Epithelial cell of proximal tubule (primary cell): ENCODE data around the gene ASB4. TPM values are rescaled to one million over a fixed set of nuclear protein-coding genes. Genes with fewer than 3 reads are reported as not detected.
"Not testable (repeated sequence)": the region's sequence is repeated elsewhere in the genome, so short reads cannot be mapped to it uniquely, and the experiment has no call there.

ENCODE experiments used
- DNase-seq: peaks from one replicate; pipeline ENCODE4 v3.0.0-alpha.2; 2011; ENCODE audit warnings: low read depth
- H3K4me3 ChIP-seq: 2 replicates; pipeline ENCODE4 v1.5.1; 2011; ENCODE audit warnings: low read depth, mild to moderate bottlenecking, low read length
- total RNA-seq: library from RNA; depleted of rRNA; stranded (reverse); fragments of >200 nt; gene quantifications from 2 replicates; pipeline ENCODE4 v1.2.3, GENCODE V29; 2015
- TF ChIP-seq, protein P1 (sequence below): conservative IDR thresholded peaks from 2 replicates; pipeline ENCODE4 v1.5.1; 2012; ENCODE audit warnings: low read depth, mild to moderate bottlenecking, low read length

Gene ASB4
- total RNA-seq, 1 donor from 2014 or later: 0.17 TPM

DNA sequence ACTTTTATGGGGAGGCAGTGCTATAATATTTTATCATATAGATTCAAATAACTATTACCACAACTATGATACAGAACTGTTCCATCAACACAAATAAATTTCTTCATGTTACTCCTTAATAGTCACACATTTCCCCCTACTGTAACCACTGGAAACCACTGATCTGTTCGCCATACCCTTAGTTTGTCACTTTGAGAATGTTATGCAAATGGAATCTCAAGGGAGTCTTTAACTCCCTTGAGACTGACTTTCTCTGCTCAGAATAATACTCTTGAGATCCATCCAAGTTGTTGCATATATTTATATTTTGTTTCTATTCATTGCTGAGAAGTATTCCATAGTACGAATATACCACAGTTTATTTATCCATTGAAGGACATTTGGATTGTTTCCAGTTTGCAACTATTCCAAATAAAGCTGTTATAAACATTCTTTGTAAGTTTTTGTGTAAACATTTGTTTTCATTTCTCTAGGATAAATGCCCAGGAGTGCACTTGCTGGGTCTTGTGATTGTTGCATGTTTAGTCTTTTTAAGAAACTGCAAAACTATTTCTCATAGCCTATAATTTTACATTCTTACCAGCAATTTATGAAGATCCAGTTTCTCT, 31.2 kb upstream of the ASB4 start:
- TF ChIP-seq, protein P1, sequence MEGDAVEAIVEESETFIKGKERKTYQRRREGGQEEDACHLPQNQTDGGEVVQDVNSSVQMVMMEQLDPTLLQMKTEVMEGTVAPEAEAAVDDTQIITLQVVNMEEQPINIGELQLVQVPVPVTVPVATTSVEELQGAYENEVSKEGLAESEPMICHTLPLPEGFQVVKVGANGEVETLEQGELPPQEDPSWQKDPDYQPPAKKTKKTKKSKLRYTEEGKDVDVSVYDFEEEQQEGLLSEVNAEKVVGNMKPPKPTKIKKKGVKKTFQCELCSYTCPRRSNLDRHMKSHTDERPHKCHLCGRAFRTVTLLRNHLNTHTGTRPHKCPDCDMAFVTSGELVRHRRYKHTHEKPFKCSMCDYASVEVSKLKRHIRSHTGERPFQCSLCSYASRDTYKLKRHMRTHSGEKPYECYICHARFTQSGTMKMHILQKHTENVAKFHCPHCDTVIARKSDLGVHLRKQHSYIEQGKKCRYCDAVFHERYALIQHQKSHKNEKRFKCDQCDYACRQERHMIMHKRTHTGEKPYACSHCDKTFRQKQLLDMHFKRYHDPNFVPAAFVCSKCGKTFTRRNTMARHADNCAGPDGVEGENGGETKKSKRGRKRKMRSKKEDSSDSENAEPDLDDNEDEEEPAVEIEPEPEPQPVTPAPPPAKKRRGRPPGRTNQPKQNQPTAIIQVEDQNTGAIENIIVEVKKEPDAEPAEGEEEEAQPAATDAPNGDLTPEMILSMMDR: no peak
- no peak for DNase-seq
- H3K4me3 ChIP-seq: no peak overlapping the region

DNA sequence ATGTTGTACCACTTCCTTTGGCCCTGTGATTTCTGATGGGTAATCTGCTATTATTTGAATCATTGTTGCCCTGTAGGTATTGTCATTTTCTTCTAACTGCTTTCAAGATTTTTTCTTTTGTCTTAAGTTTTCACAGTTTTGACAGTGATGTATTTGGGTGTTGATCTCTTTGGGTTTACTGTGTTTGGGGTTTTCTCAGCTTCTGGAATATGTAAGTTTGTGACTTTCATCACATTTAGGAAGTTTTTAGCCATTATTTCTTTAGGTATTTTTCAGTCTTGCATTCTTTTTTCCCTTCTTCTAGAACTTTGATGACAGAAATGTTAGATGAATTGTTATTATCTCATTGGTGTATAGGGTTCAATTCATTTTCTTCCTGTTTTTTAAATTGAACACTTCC, 27.8 kb upstream of the ASB4 start:
- no peak for DNase-seq
- TF ChIP-seq, protein P1: no peak
- no peak overlapping the region for H3K4me3 ChIP-seq

DNA sequence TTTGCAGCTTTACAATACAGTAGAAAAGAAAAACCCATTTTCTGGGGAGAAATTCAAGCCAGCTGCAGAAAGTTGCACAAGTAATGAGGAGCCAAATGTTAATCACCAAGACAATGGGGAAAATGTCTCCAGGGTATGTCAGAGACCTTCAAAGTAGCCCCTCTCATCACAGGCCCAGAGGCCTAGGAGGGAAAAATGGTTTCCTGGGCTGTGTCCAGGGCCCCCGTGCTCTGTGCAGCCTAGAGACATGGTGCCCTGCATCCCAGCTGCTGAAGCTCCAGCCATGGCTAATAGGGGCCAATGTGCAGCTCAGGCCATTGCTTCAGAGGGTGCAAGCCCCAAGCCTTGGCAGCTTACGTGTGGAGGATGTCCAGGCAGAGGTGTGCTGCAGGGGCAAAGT, 25.1 kb upstream of the ASB4 start:
- not testable (repeated sequence) for DNase-seq, H3K4me3 ChIP-seq

DNA sequence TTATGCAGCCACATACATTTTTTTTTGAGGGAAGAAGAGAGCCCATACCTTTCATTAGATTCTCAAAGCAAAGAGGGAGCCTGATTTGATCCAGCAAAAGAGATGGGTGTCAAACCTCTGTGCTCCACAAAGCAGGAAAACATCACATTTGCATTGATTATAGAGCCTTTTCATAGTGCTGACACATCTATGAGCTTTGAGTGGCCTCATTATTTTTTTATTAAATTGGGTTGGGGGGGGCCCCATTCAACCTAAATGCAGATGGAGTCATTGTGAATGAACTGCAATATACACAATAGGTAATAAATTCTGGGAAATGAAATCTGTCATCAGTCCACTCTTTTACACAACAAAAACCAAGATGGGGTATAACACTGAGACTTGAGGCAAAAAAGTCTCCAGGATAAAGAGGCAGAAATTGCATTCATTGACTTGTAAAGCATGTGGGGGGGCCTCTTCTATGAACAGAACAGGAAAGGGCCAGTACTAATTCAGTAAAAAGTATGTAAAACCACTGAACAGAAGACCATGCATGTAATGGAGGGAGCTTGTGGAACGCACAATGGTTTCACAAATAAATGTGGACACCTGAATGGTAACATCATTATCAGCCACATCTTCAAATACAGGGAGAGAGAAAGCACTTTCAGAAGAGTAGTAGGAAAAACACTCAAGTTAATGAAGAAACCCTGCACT, 17.7 kb upstream of the ASB4 start:
- TF ChIP-seq, protein P1: no peak
- no peak for DNase-seq
- H3K4me3 ChIP-seq: no peak overlapping the region

DNA sequence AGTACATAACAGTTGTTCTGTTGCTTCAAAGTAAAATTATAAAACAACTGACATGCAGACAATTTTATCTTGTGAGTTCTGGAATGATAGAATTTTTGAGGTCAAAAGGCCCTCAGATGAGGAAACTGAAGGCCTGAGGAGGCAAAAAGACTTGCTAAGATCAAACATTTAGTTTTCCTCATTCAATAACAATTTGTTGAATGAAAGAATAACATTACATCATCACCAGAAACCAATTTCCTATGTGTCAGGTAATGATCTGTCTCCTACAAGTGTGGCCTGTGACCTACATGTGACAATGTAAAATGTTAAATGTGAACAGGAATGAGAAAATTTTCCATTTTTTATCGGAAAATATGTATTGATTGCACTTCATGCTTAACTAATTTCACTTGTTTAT, 16.6 kb upstream of the ASB4 start:
- H3K4me3 ChIP-seq: no peak overlapping the region
- peak; percentile 9 for DNase-seq
- TF ChIP-seq, protein P1: no peak

DNA sequence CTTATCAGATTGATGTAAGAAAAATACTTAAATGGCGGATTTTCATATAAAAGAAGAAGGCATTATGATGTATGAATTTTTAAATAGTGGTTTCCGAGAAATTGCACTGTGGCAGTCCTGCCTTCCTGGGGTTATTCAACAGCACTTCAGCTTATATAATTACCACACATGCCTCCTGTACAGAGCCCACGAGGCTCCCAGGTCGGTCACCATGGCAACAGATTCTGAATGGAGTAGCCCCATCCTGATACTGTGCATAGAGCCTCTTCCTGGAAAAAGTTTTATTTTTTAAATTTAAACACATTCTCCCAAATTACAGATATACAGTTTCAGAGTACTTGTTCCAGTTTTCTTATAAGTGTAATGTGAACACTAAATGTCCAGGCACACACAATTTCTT, 15.9 kb upstream of the ASB4 start:
- DNase-seq: no peak
- TF ChIP-seq, protein P1: no peak
- no peak overlapping the region for H3K4me3 ChIP-seq

DNA sequence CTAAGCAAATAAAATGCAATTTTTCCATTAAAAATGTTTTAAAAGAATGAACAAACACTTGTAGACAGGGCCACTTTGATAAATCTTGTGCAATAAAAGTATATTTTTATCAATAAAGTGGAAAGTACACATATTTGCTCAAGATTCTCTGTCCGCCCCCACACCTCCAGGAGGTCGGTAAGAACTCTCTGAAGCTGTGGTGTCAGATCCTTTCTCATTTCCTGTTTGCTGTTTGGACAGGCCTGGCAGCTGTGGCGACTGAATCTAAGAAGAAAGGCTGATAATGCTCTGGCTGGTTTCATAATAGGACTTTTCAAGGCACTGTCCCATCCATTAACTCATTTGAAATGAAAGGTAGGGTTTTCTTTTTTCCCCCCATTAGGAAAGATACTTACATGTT, 15.3 kb upstream of the ASB4 start:
- H3K4me3 ChIP-seq: no peak overlapping the region
- peak; percentile 18 for DNase-seq
- TF ChIP-seq, protein P1: no peak
